GM23248 (cell line): Measurements from ENCODE around the gene A1BG.

ENCODE experiments used
- EZH2 ChIP-seq: fragments of 200-600 bp; sonication (generic); IDR thresholded peaks from 2 replicates; pipeline ENCODE4 v1.6.1; 2018; ENCODE audit warnings: antibody characterized with exemption, mild to moderate bottlenecking; ENCODE audit not compliant: insufficient read depth, poor library complexity, severe bottlenecking
- EZH2phosphoT487 ChIP-seq: fragments of 200-600 bp; sonication (generic); IDR thresholded peaks from 2 replicates; pipeline ENCODE4 v1.6.1; 2018; ENCODE audit warnings: antibody characterized with exemption, moderate library complexity, mild to moderate bottlenecking, low read depth; ENCODE audit not compliant: insufficient read depth

DNA sequence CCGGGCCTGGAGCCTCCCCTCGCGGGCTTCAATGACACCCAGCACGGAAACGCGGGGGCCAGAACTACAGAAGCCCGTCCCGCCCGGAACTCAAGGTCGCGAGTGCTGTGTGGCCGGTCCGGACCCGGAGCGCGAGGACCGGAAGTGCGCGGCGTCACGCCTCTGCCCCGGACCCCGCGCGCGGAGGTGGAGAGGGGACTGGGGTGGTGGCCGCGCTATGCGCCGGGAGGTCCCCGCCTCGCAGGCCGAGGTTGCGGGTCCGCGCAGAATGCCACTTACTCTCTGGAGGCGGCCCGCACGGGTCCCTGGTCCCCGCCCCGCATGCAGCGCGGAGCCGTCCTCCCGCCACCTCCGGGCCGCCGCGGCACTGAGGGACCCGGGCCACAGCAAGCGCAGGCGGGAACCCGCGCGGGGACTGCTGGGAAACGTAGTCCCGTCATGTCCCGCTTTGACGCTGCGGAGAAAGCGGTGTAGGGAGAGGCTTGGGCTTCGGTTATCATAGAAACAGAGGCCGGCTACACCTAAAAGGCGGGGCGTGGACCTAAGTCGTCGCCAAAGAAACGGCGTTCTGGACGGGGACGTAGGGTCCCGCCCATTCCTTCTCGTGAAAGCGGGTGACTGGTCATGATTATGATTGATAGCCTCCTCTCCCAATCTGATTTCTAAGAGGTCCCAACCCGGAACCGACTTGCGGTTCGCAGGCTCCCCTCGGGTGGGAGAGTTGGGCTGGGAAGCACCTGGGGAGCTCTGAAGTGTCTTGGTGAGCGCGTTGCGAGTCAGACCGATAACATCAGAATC is 27.6 kb upstream of the A1BG start, which contains the start of gene ZNF837:
- no peak for TF ChIP-seq EZH2
- TF ChIP-seq EZH2phosphoT487, result no peak
